Astrocyte of the spinal cord (primary cell): ENCODE measurements around the gene COX10.
A peak's percentile ranks its signal among the peaks of the same experiment; 100 is the strongest.

ENCODE experiments used
- DNase-seq: peaks from one replicate; pipeline ENCODE4 v3.0.0; 2011; ENCODE audit warnings: low read depth, low spot score
- H3K4me3 ChIP-seq: 2 replicates; pipeline ENCODE4 v1.5.1; 2011; ENCODE audit warnings: low read depth, mild to moderate bottlenecking, low read length, moderate library complexity
- CTCF ChIP-seq: IDR thresholded peaks from 2 replicates; pipeline ENCODE4 v1.5.1; 2012; ENCODE audit warnings: low read depth, mild to moderate bottlenecking, low read length, inconsistent platforms
- in situ Hi-C: cut with HindIII; loops from 2 replicates; pipeline ENCODE4 v1.10.0; 2017; ENCODE audit warnings: low sequenced_read_pairs

The COX10 gene

DNA sequence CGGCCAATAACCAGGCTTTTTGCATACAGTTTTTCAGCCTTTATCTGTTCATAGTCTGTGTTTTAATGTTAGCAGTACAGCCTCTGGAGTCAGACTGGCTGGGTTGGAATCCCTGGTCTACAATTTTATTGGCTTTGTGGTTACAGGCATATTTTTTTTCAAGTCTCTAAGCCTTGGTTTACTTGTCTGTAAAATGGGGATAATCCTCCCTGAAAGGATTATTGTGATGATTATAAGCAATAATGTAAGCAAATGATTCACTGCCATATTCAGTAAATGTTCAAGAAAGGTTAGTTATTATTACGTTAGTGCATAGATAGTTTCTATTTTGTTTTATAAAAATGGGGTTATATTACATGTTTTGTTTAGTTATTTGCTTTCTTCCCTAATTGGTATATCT is 15.7 kb downstream of the COX10 start:
- no peak for TF ChIP-seq CTCF
- H3K4me3 ChIP-seq = no peak overlapping the region
- no peak for DNase-seq
- in situ Hi-C loops = no loop called here

DNA sequence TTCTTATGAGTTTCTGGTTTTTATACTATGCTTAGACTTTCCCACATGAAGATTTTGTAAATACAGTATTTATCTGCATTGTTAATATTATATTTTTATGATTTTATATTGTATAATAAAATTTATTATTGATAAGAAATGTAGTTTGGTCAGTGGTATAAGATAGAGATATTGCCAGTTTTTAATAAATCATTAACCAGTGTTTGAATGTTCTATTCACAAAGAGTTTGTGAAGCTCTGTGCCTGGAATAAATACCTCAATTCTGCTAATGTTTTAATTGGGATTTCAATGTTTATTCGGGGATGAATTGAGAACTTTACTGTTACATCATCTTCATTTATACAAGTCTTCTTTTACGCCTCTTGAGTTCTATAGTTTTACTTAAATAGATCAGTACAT is 16.9 kb downstream of the COX10 start:
- in situ Hi-C loops = no loop called here
- no peak for DNase-seq
- no peak for TF ChIP-seq CTCF
- H3K4me3 ChIP-seq = no peak overlapping the region

GRCh38 chr17:14089179-14089578 is 19.9 kb downstream of the COX10 start:
- no peak overlapping the region for H3K4me3 ChIP-seq
- in situ Hi-C loops = no loop called here
- TF ChIP-seq CTCF = no peak
- DNase-seq = no peak

GRCh38 chr17:14091367-14091766 is 22.1 kb downstream of the COX10 start:
- DNase-seq = peak; percentile 9
- in situ Hi-C loops = no loop called here
- no peak overlapping the region for H3K4me3 ChIP-seq
- no peak for TF ChIP-seq CTCF

DNA sequence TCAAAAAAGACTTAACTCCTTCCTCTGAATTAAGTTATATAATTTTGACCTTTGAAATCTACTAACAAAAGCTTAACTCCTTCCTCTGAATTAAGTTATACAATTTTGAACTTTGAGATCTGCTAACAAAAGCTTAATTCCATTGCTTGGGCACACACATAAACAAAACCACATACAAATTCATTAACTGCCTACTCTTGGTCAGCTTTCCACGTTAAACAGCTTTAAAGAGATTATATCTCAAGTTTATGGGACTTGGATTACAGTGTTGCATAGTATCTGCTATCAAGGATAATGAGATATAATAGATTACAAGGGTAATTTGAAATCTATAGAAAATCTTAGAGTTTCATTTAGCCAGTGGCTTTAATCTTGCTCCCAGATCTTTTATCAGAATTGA is 23.5 kb downstream of the COX10 start:
- TF ChIP-seq CTCF = no peak
- DNase-seq = no peak
- H3K4me3 ChIP-seq = no peak overlapping the region
- in situ Hi-C loops = no loop called here

GRCh38 chr17:14094676-14095601 is 25.6 kb downstream of the COX10 start:
- no peak overlapping the region for H3K4me3 ChIP-seq
- DNase-seq = no peak
- in situ Hi-C loops = no loop called here
- TF ChIP-seq CTCF = no peak
